Measurements from ENCODE around the gene CD300C.

- TF ChIP-seq CTCF (IDR thresholded peaks at IDR 0.05; ENCODE audit: insufficient read depth, low read depth, low read length) (no peak), EZH2 (IDR thresholded peaks at IDR 0.05; ENCODE audit: insufficient read depth, low read length) (no peak)
Observed at GRCh38 chr17:74520016-74520434, 25.9 kb downstream of the CD300C start.

Data from astrocyte (in vitro differentiated cells and primary cell).